NCI-H345 treated with DMSO at 0.1 percent for 48 hours (cell line): ENCODE measurements around the gene BORCS8.
"Not testable (repeated sequence)": the region's sequence is repeated elsewhere in the genome, so short reads cannot be mapped to it uniquely, and the experiment has no call there.

Experiments used
- DNase-seq: peaks from one replicate; lab custom pipeline; 2025; ENCODE audit not compliant: unreplicated experiment; lab: John Stamatoyannopoulos, UW

The BORCS8 gene

GRCh38 chr19:19152668-19153384, 39.1 kb downstream of the BORCS8 start:
- no peak for DNase-seq

- no peak for DNase-seq
Observed at GRCh38 chr19:19151418-19151817, 40.5 kb downstream of the BORCS8 start.

DNA sequence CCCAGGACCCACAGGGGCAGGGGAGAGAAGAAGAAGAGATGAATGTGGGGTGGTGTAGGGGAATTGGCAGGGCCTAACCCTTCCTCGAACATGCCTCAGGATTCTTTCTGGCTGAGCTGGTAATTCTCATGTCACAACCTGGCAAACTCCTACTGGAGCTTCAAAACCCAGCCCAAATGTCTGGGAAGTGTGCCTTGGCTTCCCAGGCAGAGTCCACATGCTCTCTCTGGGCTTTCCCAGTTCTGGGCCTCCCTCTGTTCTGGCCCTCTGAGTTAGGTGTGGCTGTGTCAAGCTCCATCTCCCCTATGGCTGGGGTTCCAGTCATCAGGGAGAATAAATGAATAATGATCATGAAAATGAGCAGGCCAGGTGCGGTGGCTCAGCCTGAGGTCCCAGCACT, 42.5 kb downstream of the BORCS8 start:
- DNase-seq, result no peak

- not testable (repeated sequence) for DNase-seq
Observed at GRCh38 chr19:19148504-19148903, 43.4 kb downstream of the BORCS8 start.

DNA sequence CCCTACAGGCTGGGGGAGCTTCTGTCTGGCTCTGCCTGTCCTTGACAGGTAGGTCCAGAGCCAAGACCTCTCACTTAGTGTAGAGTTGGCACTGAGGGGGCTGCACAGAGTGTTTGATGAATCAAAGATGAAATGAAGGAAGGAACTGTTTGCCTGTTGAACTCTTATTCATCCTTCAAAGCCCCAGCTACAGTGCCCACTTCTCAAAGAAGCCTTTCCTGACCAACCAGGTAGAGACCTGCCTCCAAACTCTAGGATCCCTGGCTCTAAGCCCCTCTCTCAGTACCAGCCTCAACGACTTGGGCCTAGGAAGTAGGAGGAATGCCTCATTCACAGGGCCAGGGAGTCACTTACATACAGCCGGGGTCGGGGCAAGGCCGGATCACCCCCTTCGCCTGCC, 44.6 kb downstream of the BORCS8 start:
- DNase-seq, result no peak

DNA sequence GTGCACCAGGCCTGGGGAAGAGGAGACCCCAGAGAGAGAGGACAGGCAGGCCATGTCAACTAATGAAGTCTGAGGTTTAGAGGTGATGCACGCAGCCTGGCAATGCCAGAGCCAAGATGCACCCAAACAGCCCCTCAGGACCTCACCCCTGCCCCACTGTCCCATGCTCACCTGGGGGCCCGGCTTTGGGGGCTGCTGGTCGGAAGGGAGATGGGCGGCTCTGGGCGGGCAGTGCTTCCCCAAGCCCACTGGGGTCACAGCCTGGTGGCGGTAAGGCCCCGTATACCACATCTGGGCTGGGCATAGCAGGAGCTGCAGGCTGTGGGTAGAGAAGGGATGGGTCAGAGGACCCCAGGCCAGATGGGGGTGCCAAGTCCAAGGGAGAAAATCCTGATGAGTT, 45.1 kb downstream of the BORCS8 start:
- DNase-seq, result no peak

DNA sequence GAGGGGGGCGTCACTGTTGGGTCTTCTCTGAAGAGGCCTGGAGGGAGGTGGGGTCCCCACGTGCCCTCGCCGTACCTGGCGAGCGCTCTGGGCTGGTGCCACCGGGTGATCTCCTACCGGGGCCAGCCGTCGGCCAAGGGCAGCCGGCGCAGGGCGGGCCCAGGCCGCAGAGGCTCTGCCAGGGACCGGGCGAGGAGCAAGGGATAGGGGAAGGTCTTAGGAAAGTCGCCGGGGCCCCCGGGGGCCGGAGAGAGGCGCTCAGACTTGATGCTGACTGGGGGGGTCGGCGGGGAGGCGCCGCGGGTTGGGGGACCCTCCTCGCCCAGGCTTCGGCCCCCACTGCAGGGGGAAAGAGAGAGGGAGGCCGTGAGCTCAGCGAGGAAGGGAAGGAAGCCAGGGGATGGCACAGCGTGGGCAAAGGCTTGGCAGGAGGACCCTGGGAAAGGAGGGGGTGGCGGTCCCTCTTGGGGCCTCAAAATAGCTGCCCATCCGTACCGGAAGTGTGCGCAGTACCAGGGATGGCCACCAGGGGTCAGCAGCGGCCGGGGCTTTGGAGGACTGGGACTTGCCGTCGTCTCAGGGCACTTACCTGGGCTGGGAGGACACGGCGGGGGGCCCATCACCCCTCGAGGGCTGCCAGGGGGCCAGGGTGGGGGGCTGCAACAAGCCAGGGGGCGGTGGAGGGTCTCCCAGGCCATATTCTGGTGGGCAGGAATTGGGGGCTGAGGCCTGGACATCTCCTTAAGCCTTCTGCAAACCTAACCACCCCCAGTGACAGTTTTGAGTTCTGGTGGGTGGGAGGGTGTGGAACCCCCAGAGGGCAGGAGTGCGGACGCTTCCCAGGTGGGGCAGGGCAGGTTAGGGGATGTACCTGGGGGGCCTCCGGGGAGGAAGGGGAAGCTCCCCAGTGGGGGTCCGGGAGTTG, 46.0 kb downstream of the BORCS8 start:
- no peak for DNase-seq

- no peak for DNase-seq
Observed at GRCh38 chr19:19145281-19145680, 46.7 kb downstream of the BORCS8 start.

GRCh38 chr19:19142347-19142746, 49.6 kb downstream of the BORCS8 start:
- no peak for DNase-seq

GRCh38 chr19:19140476-19140875, 51.5 kb downstream of the BORCS8 start:
- DNase-seq, result no peak

GRCh38 chr19:19139876-19140229, 52.1 kb downstream of the BORCS8 start:
- DNase-seq, result no peak

GRCh38 chr19:19138109-19138981, 53.6 kb downstream of the BORCS8 start, which contains the start of gene TMEM161A:
Gene TMEM161A, minus strand, starts transcription at chr19:19138478. Its CDS starts 50 bp downstream, at chr19:19138428.
- peak; percentile 82 for DNase-seq

DNA sequence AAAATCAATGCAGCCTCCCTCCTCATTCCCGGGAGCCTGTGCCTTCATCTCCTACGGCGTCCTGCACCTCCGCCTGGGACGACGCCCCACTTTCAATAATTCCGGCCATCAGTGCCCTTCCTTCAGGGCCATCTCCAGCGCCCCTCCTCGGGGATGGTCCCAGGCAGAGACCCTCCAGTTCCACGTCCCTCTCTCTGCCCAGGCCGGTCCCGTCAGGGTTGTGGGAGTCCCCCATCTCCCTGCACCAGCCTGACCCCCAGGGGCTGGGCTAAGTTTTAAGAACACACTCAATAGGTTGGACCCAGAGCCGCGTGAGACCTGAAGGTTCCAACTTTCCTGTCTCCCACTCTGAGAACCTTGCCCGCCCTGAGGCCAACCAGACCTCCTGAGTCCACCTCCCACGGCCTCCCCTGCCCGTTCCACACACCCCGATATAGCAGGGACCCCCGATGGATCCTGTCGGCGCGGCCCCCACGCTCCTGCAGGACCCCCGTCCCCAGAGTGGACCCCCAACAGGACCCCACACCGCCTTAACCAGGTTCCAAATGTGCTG, 54.3 kb downstream of the BORCS8 start:
- DNase-seq, result no peak

DNA sequence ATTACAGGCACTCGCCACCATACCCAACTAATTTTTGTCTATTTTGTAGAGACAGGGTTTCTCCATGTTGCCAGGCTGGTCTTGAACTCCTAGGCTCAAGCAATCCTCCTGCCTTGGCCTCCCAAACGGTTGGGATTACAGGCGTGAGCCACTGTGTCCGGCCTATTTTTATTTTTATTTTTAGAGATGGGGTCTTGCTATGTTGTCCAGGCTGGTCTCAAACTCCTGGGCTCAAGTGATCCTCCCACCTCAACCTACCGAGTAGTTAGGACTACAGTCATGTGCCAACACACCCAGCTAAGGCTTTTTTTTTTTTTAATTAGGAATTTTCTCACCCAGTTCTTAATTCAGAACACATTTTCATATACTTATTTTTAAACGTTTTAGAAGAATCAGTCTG, 56.2 kb downstream of the BORCS8 start:
- not testable (repeated sequence) for DNase-seq

DNA sequence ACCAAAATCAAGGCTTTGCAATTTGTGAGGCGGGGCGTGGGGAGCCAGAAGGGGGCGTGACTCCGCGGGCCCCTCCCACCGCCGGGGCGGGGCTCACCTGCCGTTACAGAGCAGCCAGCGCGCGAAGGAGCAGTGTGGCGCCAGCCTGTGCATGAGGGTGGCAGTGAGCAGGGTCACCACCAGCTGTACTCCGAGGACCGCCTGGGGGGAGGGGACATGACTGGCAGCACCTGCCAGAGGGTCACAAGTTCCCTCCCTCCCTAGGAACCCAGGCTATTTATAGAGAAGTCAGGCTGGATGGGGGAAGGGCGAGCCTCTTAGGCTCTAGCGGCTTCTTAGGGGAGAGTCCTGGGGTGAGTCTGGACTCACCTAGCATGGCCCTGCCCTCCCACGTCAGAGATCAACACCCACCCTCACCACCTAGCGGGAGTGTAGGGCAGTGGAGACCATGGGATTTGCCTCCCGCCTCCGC, 57.2 kb downstream of the BORCS8 start:
- DNase-seq, result no peak

DNA sequence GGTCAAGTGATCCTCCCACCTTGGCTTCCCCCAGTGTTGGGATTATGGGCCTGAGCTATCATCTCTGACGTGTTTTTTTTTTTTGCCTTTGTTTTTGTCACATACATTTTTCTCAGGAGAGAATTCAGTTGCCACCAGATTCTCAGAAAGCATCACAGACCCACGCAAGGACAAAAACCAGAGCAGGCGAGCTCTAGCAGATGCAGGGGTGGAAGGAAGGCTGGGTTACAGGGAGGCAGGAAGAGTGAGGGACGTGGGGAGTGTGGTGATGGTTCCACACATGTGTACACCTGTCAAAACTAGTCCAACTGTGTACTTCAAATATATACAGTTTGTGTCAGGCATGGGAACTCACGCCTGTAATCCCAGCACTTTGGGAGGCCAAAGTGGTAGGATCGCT, 58.0 kb downstream of the BORCS8 start:
- DNase-seq, result no peak

DNA sequence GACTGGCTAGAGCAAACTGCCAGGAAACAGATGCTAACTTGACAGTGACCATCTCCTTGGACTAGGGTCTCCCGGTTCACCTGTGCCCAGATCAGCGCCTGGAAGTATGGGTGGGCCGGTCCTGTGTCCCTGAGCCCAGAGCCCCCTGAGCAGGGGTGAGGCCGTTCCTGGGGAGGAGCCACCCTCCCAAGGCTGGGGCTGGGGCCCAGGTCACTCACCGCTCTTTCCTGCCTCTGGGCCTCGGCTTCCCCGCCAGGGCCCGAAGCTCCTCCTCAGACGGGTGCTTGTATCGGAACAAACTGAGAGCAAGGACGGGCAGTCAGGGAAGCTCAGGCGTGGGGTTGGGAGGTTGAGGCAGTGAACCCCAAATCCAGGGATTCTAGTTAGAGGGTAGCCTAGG, 59.0 kb downstream of the BORCS8 start:
- DNase-seq, result no peak

DNA sequence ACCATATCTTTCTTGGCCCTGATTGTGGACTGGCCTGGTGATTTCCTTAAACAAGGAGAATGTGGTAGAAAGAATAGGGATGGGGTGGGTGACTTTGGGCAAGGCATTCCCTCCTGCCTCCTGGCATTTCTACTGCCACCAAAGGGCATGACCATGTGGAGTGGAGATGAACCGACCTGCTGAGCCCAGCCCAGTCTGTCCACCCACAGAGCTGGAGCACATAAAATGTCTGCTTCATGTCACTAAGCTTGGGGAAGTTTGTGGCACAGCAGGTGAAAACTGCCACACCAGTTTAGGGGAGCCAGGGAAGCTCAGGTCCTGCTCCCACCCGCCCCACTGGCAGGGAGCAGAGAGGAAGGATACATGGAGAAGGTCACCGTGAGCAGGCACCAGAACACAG, 60.0 kb downstream of the BORCS8 start:
- DNase-seq, result no peak
